Trophoblast cell (in vitro differentiated cells and primary cell): Measurements from ENCODE around the gene APP.
"Not testable (repeated sequence)": the region's sequence is repeated elsewhere in the genome, so short reads cannot be mapped to it uniquely, and the experiment has no call there.

Experiments used
- DNase-seq, 2 donors: peaks; one replicate each; pipeline ENCODE4 v3.0.0-alpha.2; 2016
- H2AFZ ChIP-seq: 2 replicates; pipeline ENCODE4 v1.6.1; 2013; ENCODE audit warnings: low read length, moderate library complexity, mild to moderate bottlenecking; ENCODE audit not compliant: insufficient read depth, poor library complexity
- H2AK5ac ChIP-seq: 2 replicates; pipeline ENCODE4 v1.6.1; 2013; ENCODE audit warnings: mild to moderate bottlenecking, low read length
- H2BK120ac ChIP-seq: 2 replicates; pipeline ENCODE4 v1.6.1; 2013; ENCODE audit warnings: low read length, mild to moderate bottlenecking, moderate library complexity; ENCODE audit not compliant: insufficient read depth, poor library complexity
- H2BK12ac ChIP-seq: 2 replicates; pipeline ENCODE4 v1.6.1; 2013; ENCODE audit warnings: mild to moderate bottlenecking, low read length, moderate library complexity
- H2BK5ac ChIP-seq: 2 replicates; pipeline ENCODE4 v1.6.1; 2013; ENCODE audit warnings: low read length, low read depth, moderate library complexity, mild to moderate bottlenecking; ENCODE audit not compliant: poor library complexity
- H3K14ac ChIP-seq: 2 replicates; pipeline ENCODE4 v1.6.1; 2013; ENCODE audit warnings: mild to moderate bottlenecking, low read length
- H3K18ac ChIP-seq: 2 replicates; pipeline ENCODE4 v1.6.1; 2013; ENCODE audit warnings: mild to moderate bottlenecking, low read length
- H3K23ac ChIP-seq: 2 replicates; pipeline ENCODE4 v1.6.1; 2013; ENCODE audit warnings: low read length
- H3K27ac ChIP-seq: 2 replicates; pipeline ENCODE4 v1.5.1; 2013; ENCODE audit warnings: low read depth, mild to moderate bottlenecking, inconsistent platforms, low read length, moderate library complexity
- H3K27me3 ChIP-seq: 2 replicates; pipeline ENCODE4 v1.6.1; 2013; ENCODE audit warnings: inconsistent platforms, mild to moderate bottlenecking, low read length, moderate library complexity; ENCODE audit not compliant: insufficient read depth
- H3K36me3 ChIP-seq, 2 experiments: 1 replicate in 1 of 2; 2 replicates in 1 of 2; pipeline ENCODE4 v1.6.1; 2013; ENCODE audit warnings: low read length in 2 of 2, mild to moderate bottlenecking in 2 of 2, moderate library complexity in 1 of 2; ENCODE audit not compliant: insufficient read depth in 2 of 2, control insufficient read depth in 1 of 2
- H3K4ac ChIP-seq: 2 replicates; pipeline ENCODE4 v1.6.1; 2013; ENCODE audit warnings: low read depth, mild to moderate bottlenecking, low read length, moderate library complexity
- H3K4me1 ChIP-seq, 2 experiments: 1 replicate in 1 of 2; 2 replicates in 1 of 2; pipeline ENCODE4 v1.6.1; 2013; ENCODE audit warnings: low read length in 2 of 2, mild to moderate bottlenecking in 2 of 2, moderate library complexity in 1 of 2; ENCODE audit not compliant: insufficient read depth in 2 of 2, control insufficient read depth in 1 of 2
- H3K4me2 ChIP-seq: 2 replicates; pipeline ENCODE4 v1.6.1; 2013; ENCODE audit warnings: inconsistent platforms, mild to moderate bottlenecking, low read length, moderate library complexity
- H3K4me3 ChIP-seq: 2 replicates; pipeline ENCODE4 v1.5.1; 2013; ENCODE audit warnings: mild to moderate bottlenecking, low read depth, low read length, inconsistent platforms
- H3K79me1 ChIP-seq: one replicate; pipeline ENCODE4 v1.6.1; 2013; ENCODE audit warnings: low read length
- H3K79me2 ChIP-seq: 2 replicates; pipeline ENCODE4 v1.6.1; 2013; ENCODE audit warnings: low read length, mild to moderate bottlenecking; ENCODE audit not compliant: control insufficient read depth, insufficient read depth, poor library complexity
- H3K9ac ChIP-seq: 2 replicates; pipeline ENCODE4 v1.6.1; 2013; ENCODE audit warnings: mild to moderate bottlenecking, low read length
- H3K9me3 ChIP-seq: 2 replicates; pipeline ENCODE4 v1.6.1; 2013; ENCODE audit warnings: low read depth, mild to moderate bottlenecking, control low read depth, inconsistent platforms, low read length; ENCODE audit not compliant: insufficient read depth
- H4K12ac ChIP-seq: 2 replicates; pipeline ENCODE4 v1.6.1; 2013; ENCODE audit warnings: low read depth, mild to moderate bottlenecking, low read length, moderate library complexity
- H4K8ac ChIP-seq: 2 replicates; pipeline ENCODE4 v1.6.1; 2013; ENCODE audit warnings: low read depth, mild to moderate bottlenecking, low read length, moderate library complexity
- H4K91ac ChIP-seq: one replicate; pipeline ENCODE4 v1.6.1; 2013; ENCODE audit warnings: low read depth, mild to moderate bottlenecking, low read length, moderate library complexity
- WGBS: extraction: QIAGEN DNeasy Blood & Tissue Kit; methylation state at CpG from one replicate; pipeline ENCODE4 v1.1.7; 2013; ENCODE audit warnings: missing lambda C conversion rate; ENCODE audit not compliant: insufficient read length, insufficient coverage; ENCODE audit errors: extremely low coverage; 5-methylcytosine and 5-hydroxymethylcytosine counted together

APP gene

GRCh38 chr21:26022598-26023337 is 147.8 kb downstream of the APP start:
- H3K9ac ChIP-seq = not testable (repeated sequence)

GRCh38 chr21:26020510-26020909 is 150.1 kb downstream of the APP start:
- H3K4me2 ChIP-seq = no peak overlapping the region
- no peak overlapping the region for H3K23ac ChIP-seq
- H3K4me3 ChIP-seq = no peak overlapping the region
- no peak overlapping the region for H2BK120ac ChIP-seq
- peaks cover 3 to 4% of the 10 kb centered on the region in 2 experiments for H3K36me3 ChIP-seq
- no peak overlapping the region for H2BK5ac ChIP-seq
- no peak overlapping the region for H2AFZ ChIP-seq
- DNase-seq = no peak
- no peaks in the 10 kb centered on the region for H3K79me2 ChIP-seq
- H4K8ac ChIP-seq = no peak overlapping the region
- no peak overlapping the region for H3K27ac ChIP-seq
- no peaks in the 10 kb centered on the region for H3K27me3 ChIP-seq
- no peaks in the 10 kb centered on the region for H3K4me1 ChIP-seq
- no peak overlapping the region for H2BK12ac ChIP-seq
- no peak overlapping the region for H3K18ac ChIP-seq
- no CpG with 5 or more reads among the region's 1 CpG for WGBS
- no peaks in the 10 kb centered on the region for H3K9me3 ChIP-seq
- H3K9ac ChIP-seq = no peak overlapping the region
- H3K79me1 ChIP-seq = no peaks in the 10 kb centered on the region
- H3K4ac ChIP-seq = no peak overlapping the region
- no peak overlapping the region for H3K14ac ChIP-seq
- H4K91ac ChIP-seq = no peak overlapping the region
- no peak overlapping the region for H4K12ac ChIP-seq
- H2AK5ac ChIP-seq = no peak overlapping the region

More at GRCh38 chr21:26022598-26023337, 147.8 kb downstream of the APP start:
- no CpG with 5 or more reads among the region's 6 CpGs for WGBS
- H2BK120ac ChIP-seq, H4K91ac ChIP-seq, H3K79me2 ChIP-seq, H3K4me1 ChIP-seq, H2BK12ac ChIP-seq, H2AK5ac ChIP-seq, H3K23ac ChIP-seq, H3K18ac ChIP-seq, H3K4me3 ChIP-seq, H4K8ac ChIP-seq, H2AFZ ChIP-seq, H4K12ac ChIP-seq, H3K4me2 ChIP-seq, H3K79me1 ChIP-seq, H3K36me3 ChIP-seq, H3K27me3 ChIP-seq, DNase-seq, H3K27ac ChIP-seq, H3K9me3 ChIP-seq, H3K4ac ChIP-seq, H2BK5ac ChIP-seq, H3K14ac ChIP-seq: not testable (repeated sequence)

GRCh38 chr21:26020081-26020480 is 150.5 kb downstream of the APP start:
- Histone ChIP-seq H2BK5ac (no peak overlapping the region), H4K91ac (no peak overlapping the region), H2AFZ (no peak overlapping the region), H3K36me3 (peaks cover 3% of the 10 kb centered on the region in 2 experiments), H3K4me3 (no peak overlapping the region), H3K14ac (no peak overlapping the region), H3K9ac (no peak overlapping the region), H2BK120ac (no peak overlapping the region), H3K4ac (no peak overlapping the region), H3K23ac (no peak overlapping the region), H3K27me3 (no peaks in the 10 kb centered on the region), H4K12ac (no peak overlapping the region), H2BK12ac (no peak overlapping the region), H2AK5ac (no peak overlapping the region), H3K27ac (no peak overlapping the region), H3K79me1 (no peaks in the 10 kb centered on the region), H3K4me1 (no peaks in the 10 kb centered on the region), H3K79me2 (no peaks in the 10 kb centered on the region), H4K8ac (no peak overlapping the region), H3K18ac (no peak overlapping the region), H3K4me2 (no peak overlapping the region), H3K9me3 (no peaks in the 10 kb centered on the region)
- no CpG with 5 or more reads among the region's 4 CpGs for WGBS
- DNase-seq = no peak

GRCh38 chr21:26019236-26019635 is 151.3 kb downstream of the APP start:
- Histone ChIP-seq H2AK5ac (no peak overlapping the region), H3K4ac (no peak overlapping the region), H3K23ac (no peak overlapping the region), H3K79me2 (no peaks in the 10 kb centered on the region), H3K9ac (no peak overlapping the region), H4K91ac (no peak overlapping the region), H2BK5ac (no peak overlapping the region), H3K4me2 (no peak overlapping the region), H3K14ac (no peak overlapping the region), H3K36me3 (peaks cover 3% of the 10 kb centered on the region in 2 experiments), H2BK120ac (no peak overlapping the region), H3K18ac (no peak overlapping the region), H3K27me3 (no peaks in the 10 kb centered on the region), H3K4me3 (no peak overlapping the region), H2AFZ (no peak overlapping the region), H3K4me1 (no peaks in the 10 kb centered on the region), H4K8ac (no peak overlapping the region), H3K27ac (no peak overlapping the region), H2BK12ac (no peak overlapping the region), H3K79me1 (no peaks in the 10 kb centered on the region), H3K9me3 (no peaks in the 10 kb centered on the region), H4K12ac (no peak overlapping the region)
- WGBS = no CpG with 5 or more reads among the region's 1 CpG
- no peak for DNase-seq
